Measurements from ENCODE around the gene TSC22D4. TPM values are rescaled to one million over a fixed set of nuclear protein-coding genes. Genes with fewer than 3 reads are reported as not detected.
"Not testable (repeated sequence)": the region's sequence is repeated elsewhere in the genome, so short reads cannot be mapped to it uniquely, and the experiment has no call there.

Gene TSC22D4
- total RNA-seq, 1 donor from 2014 or later: 51.8 TPM

GRCh38 chr7:100464210-100464660 is 14.8 kb downstream of the TSC22D4 start, which contains the start of gene SPACDR:
Gene SPACDR (minus strand): TSS chr7:100464260. CDS start chr7:100464025, 235 bp downstream.
- TF ChIP-seq CTCF (IDR thresholded peaks at IDR 0.05): no peak
- H3K27ac ChIP-seq: no peak within 1 kb of the TSS
- ATAC-seq: no peak
- no peaks in the 10 kb centered on the region for H3K27me3 ChIP-seq
- peaks cover 23% of the 10 kb centered on the region for H3K36me3 ChIP-seq
- no peaks in the 10 kb centered on the region for H3K9me3 ChIP-seq
- DNase-seq: no peak
- H3K4me1 ChIP-seq: peaks cover 12% of the 10 kb centered on the region
- intact Hi-C loops (cut with DNase I): no loop called here
- H3K4me3 ChIP-seq: no peak within 1 kb of the TSS

- no peak overlapping the region for H3K27ac ChIP-seq
- H3K9me3 ChIP-seq: no peaks in the 10 kb centered on the region
- intact Hi-C loops (cut with DNase I): no loop called here
- DNase-seq: no peak
- no peaks in the 10 kb centered on the region for H3K36me3 ChIP-seq
- no peak for ATAC-seq
- H3K27me3 ChIP-seq: no peaks in the 10 kb centered on the region
- no peak overlapping the region for H3K4me3 ChIP-seq
- no peak for TF ChIP-seq CTCF (IDR thresholded peaks at IDR 0.05)
- no peaks in the 10 kb centered on the region for H3K4me1 ChIP-seq
Observed at GRCh38 chr7:100457033-100457432, 22.0 kb downstream of the TSC22D4 start.

- Histone ChIP-seq H3K27ac (no peak overlapping the region), H3K36me3 (no peaks in the 10 kb centered on the region), H3K4me3 (no peak overlapping the region), H3K27me3 (no peaks in the 10 kb centered on the region), H3K9me3 (no peaks in the 10 kb centered on the region), H3K4me1 (no peaks in the 10 kb centered on the region)
- DNase-seq (no peak), ATAC-seq (no peak)
- no peak for TF ChIP-seq CTCF (IDR thresholded peaks at IDR 0.05)
- intact Hi-C loops (cut with DNase I): no loop called here
Observed at GRCh38 chr7:100456562-100456961, 22.5 kb downstream of the TSC22D4 start.

GRCh38 chr7:100455206-100455605 is 23.8 kb downstream of the TSC22D4 start:
- Histone ChIP-seq H3K4me1 (no peaks in the 10 kb centered on the region), H3K27me3 (no peaks in the 10 kb centered on the region), H3K4me3 (no peak overlapping the region), H3K9me3 (no peaks in the 10 kb centered on the region), H3K27ac (no peak overlapping the region), H3K36me3 (no peaks in the 10 kb centered on the region)
- intact Hi-C loops (cut with DNase I): no loop called here
- DNase-seq: no peak
- no peak for ATAC-seq
- no peak for TF ChIP-seq CTCF (IDR thresholded peaks at IDR 0.05)

GRCh38 chr7:100453854-100454253 is 25.2 kb downstream of the TSC22D4 start:
- ATAC-seq; H3K4me1 ChIP-seq; H3K36me3 ChIP-seq; H3K9me3 ChIP-seq; DNase-seq; H3K27me3 ChIP-seq; H3K4me3 ChIP-seq; intact Hi-C loops (cut with DNase I); H3K27ac ChIP-seq: not testable (repeated sequence)

- Histone ChIP-seq H3K36me3 (no peaks in the 10 kb centered on the region), H3K27ac (no peak overlapping the region), H3K4me3 (no peak overlapping the region), H3K4me1 (no peaks in the 10 kb centered on the region), H3K9me3 (no peaks in the 10 kb centered on the region), H3K27me3 (no peaks in the 10 kb centered on the region)
- intact Hi-C loops (cut with DNase I): no loop called here
- ATAC-seq (no peak), DNase-seq (no peak)
- no peak for TF ChIP-seq CTCF (IDR thresholded peaks at IDR 0.05)
Observed at GRCh38 chr7:100452513-100452912, 26.5 kb downstream of the TSC22D4 start.
